Muscle of arm (tissue), 12 donors: Measurements from ENCODE around the gene TLX1. TPM values are rescaled to one million over a fixed set of nuclear protein-coding genes. Genes with fewer than 3 reads are reported as not detected.

Experiments used
- DNase-seq: peaks from one replicate; pipeline ENCODE4 v3.0.0-alpha.2; 2013
- polyA plus RNA-seq, 12 donors: library from polyadenylated mRNA; unstranded; fragments of 120-200 nt; gene quantifications; one replicate each; pipeline ENCODE4 v1.2.1, GENCODE V29; 2013; ENCODE audit not compliant: insufficient read length in 12 of 12

TLX1 gene
- polyA plus RNA-seq, 12 donors = not detected

GRCh38 chr10:101111547-101111946 lies 19.6 kb upstream of the TLX1 start:
- DNase-seq = no peak

- no peak for DNase-seq
These were observed 18.1 kb upstream of the TLX1 start for GRCh38 chr10:101112799-101113594.

- no peak for DNase-seq
These were observed 17.2 kb upstream of the TLX1 start for GRCh38 chr10:101113890-101114403.

- DNase-seq = no peak
These were observed 16.5 kb upstream of the TLX1 start for GRCh38 chr10:101114646-101115045.

GRCh38 chr10:101116754-101117153 lies 14.3 kb upstream of the TLX1 start:
- no peak for DNase-seq

GRCh38 chr10:101118031-101118430 lies 13.1 kb upstream of the TLX1 start:
- no peak for DNase-seq

- DNase-seq = no peak
These were observed 10.6 kb upstream of the TLX1 start for GRCh38 chr10:101120520-101120883.

- no peak for DNase-seq
These were observed 10.0 kb upstream of the TLX1 start for GRCh38 chr10:101120884-101121653.

GRCh38 chr10:101121654-101122031 lies 9.5 kb upstream of the TLX1 start:
- DNase-seq = no peak

GRCh38 chr10:101122270-101123084 lies 8.6 kb upstream of the TLX1 start:
- DNase-seq = no peak

GRCh38 chr10:101123085-101123814 lies 7.8 kb upstream of the TLX1 start:
- no peak for DNase-seq

- DNase-seq = no peak
These were observed 7.1 kb upstream of the TLX1 start for GRCh38 chr10:101123815-101124617.

GRCh38 chr10:101124933-101125332 lies 6.2 kb upstream of the TLX1 start:
- no peak for DNase-seq

GRCh38 chr10:101126684-101127628 lies 4.1 kb upstream of the TLX1 start:
- DNase-seq = no peak

GRCh38 chr10:101130141-101130540 lies 959 bp upstream of the TLX1 start:
- DNase-seq = no peak

GRCh38 chr10:101131962-101132635 lies 999 bp downstream of the TLX1 start:
- DNase-seq = no peak

- DNase-seq = no peak
These were observed 1.8 kb downstream of the TLX1 start for GRCh38 chr10:101132636-101133473.
